ENCODE data around the gene TREML1.
A peak's percentile ranks its signal among the peaks of the same experiment; 100 is the strongest.
"Not testable (repeated sequence)": the region's sequence is repeated elsewhere in the genome, so short reads cannot be mapped to it uniquely, and the experiment has no call there.

Gene TREML1

DNA sequence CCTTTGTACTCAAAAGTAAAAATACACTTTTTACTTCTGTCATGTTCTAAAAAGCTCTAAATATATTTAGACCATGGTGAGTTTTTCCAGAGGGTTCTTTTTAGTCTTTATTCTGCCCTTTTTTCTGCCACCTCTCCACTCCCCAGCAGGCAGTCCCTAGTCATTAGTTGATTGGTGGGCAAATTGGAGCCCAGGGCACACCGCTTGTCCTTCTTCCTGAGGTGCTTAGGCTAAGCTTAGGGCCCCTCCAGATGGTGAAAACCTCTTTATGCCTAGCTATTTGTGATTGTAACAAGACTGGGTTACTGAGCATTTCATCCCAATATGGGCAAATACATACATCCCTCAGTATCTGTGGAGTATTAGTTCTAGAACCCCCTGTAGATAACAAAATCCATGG, 6.2 kb downstream of the TREML1 start:
- DNase-seq (ENCODE audit: low read depth), result no peak

DNA sequence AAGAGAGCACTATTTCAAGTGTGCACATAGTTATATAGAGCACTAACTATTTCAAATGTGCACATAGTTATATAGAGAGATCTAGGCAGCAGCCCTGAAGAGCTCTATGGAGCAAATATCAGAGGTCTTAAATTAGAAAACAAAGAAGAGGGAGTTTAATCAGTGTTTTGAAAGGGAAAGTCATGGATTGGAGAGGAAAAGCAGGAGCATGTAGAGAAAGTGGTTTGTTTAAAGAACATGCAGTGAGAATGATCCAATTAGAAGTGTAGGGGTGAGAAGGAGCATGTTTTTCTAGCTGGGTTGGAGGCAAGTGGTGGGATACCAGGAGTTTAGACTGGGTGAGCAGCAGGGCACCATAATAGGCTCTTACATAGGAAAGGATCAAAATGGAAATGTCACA, 17.2 kb downstream of the TREML1 start:
- DNase-seq (ENCODE audit: low read depth), result no peak

- no peak for DNase-seq (ENCODE audit: low read depth)
These were observed 18.9 kb downstream of the TREML1 start for GRCh38 chr6:41135062-41135832.

DNA sequence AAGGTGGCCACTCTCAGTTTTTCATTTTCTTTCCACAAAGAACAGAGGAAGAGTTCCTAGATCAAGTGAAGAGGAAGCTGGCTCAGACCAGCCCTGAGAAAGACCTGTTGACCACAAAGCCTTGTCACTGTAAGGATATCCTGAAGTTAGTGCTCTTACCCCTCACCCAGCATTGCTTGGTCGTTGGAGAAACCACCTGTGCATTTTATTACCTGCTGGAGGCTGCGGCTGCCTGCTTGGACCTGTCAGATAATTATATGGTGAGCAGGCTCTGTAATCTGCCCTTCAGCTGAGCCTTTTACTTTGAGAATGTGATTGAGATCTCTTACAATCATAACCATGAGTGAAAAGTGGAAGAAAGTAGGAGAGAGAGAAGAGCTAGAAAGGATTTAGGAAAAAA, 21.9 kb downstream of the TREML1 start:
- DNase-seq (ENCODE audit: low read depth), result no peak

DNA sequence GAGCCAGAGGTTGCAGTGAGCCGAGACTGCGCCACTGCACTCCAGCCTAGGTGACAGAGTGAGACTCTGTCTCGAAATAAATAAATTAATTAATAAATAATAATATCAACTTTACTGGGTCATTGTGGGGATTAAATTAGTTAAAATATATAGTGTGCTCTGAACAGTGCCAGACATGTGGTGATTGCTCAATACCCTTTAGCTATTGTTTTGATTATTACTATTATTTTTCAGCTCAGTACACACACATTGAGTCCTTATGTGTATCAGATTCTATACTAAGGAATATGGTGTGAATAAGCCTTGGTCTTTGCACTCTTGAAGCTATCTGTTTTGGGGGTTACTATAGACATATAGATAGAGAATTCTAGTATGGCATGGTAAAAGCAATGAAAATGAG, 28.9 kb downstream of the TREML1 start:
- no peak for DNase-seq (ENCODE audit: low read depth)

- no peak for DNase-seq (ENCODE audit: low read depth)
These were observed 31.2 kb downstream of the TREML1 start for GRCh38 chr6:41122918-41123317.

- peak; percentile 29 for DNase-seq (ENCODE audit: low read depth)
These were observed 31.8 kb downstream of the TREML1 start for GRCh38 chr6:41122373-41122772.

GRCh38 chr6:41120058-41120457, 34.1 kb downstream of the TREML1 start:
- no peak for DNase-seq (ENCODE audit: low read depth)

DNA sequence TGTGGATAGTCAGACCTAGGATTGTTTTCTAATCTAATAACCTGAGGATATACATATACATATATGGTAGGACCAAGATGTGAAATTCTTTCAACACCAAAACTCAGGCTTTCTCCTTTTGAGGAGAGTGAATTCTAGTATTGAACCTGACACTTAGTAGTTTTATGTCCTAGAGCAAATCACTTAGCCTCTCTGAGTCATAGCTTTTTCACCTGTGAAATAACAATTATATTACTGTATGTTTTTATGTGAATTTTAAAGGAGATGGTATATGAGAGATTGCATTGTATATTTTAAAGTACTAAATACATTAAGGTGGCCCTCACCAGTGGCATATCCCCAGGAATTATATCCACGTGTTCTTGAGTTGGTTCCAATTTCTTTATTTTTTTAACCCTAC, 34.6 kb downstream of the TREML1 start:
- DNase-seq (ENCODE audit: low read depth), result no peak

DNA sequence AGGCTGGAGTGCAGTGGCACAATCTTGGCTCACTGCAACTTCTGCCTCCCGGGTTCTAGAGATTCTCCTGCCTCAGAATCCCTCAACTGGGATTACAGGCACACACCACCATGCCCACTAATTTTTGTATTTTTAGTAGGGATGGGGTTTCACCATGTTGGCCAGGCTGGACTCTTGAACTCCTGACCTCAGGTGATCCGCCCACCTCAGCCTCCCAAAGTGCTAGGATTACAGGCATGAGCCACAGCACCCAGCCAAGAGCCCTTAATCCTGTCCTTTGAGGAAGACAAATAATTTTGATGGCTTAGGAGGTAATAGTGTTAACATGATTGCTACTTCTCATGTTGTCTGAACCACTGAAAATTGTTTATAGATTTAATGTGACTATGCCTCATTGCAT, 39.1 kb downstream of the TREML1 start:
- DNase-seq (ENCODE audit: low read depth), result not testable (repeated sequence)

- no peak for DNase-seq (ENCODE audit: low read depth)
These were observed 43.1 kb downstream of the TREML1 start for GRCh38 chr6:41111017-41111416.

- no peak for DNase-seq (ENCODE audit: low read depth)
These were observed 50.3 kb downstream of the TREML1 start for GRCh38 chr6:41103847-41104246.

- no peak for DNase-seq (ENCODE audit: low read depth)
These were observed 53.3 kb downstream of the TREML1 start for GRCh38 chr6:41100871-41101287.
